C4-2B (cell line): Measurements from ENCODE around the gene TPCN2.

Experiments used
- ZFX ChIP-seq: fragments of 450-650 bp; IDR thresholded peaks from 2 replicates; pipeline ENCODE4 v1.6.1; 2017
- TF ChIP-seq, protein P1 (sequence below): fragments of 450-650 bp; conservative IDR thresholded peaks from 2 replicates; pipeline ENCODE4 v1.5.1; 2017; ENCODE audit warnings: mild to moderate bottlenecking

- TF ChIP-seq, protein P1, sequence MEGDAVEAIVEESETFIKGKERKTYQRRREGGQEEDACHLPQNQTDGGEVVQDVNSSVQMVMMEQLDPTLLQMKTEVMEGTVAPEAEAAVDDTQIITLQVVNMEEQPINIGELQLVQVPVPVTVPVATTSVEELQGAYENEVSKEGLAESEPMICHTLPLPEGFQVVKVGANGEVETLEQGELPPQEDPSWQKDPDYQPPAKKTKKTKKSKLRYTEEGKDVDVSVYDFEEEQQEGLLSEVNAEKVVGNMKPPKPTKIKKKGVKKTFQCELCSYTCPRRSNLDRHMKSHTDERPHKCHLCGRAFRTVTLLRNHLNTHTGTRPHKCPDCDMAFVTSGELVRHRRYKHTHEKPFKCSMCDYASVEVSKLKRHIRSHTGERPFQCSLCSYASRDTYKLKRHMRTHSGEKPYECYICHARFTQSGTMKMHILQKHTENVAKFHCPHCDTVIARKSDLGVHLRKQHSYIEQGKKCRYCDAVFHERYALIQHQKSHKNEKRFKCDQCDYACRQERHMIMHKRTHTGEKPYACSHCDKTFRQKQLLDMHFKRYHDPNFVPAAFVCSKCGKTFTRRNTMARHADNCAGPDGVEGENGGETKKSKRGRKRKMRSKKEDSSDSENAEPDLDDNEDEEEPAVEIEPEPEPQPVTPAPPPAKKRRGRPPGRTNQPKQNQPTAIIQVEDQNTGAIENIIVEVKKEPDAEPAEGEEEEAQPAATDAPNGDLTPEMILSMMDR, result no peak
- TF ChIP-seq ZFX, result no peak
Measured at GRCh38 chr11:69122326-69122629, 73.5 kb downstream of the TPCN2 start.
